ENCODE data around the gene DVL2.
A peak's percentile ranks its signal among the peaks of the same experiment; 100 is the strongest.

The DVL2 gene

DNA sequence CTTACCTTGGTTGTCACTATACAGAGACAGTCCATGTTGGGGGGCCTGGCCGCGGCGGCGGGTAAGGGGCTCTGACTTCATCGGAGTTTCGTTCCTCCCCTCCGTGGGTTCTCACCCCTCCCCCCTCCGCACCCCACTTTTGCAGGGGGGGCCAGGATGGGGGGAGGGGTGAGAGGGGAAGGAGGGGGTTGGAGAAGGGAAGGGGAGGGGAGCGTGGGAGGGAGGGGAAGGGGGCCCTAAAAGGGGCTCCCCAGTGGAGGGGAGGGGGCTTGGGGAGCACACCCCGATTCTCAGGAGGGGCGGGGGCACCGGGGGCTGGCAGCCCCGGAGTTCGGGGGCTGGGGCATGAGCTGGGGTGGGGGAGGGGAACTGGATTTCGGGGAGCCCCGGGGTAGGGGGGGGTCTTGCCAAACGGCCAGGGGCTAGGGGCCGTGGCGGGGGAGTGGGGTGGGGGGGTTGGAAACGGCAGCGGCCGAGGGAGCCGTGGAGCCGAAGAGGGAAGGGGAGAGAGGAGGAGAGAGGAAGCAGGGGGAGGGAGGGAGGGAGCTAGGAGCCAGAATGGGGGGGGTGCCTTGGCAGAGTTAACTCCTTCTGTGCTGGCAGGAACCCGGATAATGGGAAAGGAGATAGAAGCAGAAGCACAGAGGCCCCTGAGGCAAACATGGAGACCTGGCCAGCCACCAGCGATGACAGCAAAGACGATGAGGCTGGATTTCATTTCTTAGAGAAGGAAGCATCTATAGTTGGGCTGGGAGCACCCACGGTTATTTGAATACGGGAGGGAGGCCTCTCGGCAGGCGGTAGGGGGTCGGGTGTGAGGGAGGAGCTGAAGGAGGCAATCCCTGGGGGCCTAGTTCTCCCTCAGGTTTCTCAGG is 17.0 kb downstream of the DVL2 start (continued):
- TF ChIP-seq, protein P1, sequence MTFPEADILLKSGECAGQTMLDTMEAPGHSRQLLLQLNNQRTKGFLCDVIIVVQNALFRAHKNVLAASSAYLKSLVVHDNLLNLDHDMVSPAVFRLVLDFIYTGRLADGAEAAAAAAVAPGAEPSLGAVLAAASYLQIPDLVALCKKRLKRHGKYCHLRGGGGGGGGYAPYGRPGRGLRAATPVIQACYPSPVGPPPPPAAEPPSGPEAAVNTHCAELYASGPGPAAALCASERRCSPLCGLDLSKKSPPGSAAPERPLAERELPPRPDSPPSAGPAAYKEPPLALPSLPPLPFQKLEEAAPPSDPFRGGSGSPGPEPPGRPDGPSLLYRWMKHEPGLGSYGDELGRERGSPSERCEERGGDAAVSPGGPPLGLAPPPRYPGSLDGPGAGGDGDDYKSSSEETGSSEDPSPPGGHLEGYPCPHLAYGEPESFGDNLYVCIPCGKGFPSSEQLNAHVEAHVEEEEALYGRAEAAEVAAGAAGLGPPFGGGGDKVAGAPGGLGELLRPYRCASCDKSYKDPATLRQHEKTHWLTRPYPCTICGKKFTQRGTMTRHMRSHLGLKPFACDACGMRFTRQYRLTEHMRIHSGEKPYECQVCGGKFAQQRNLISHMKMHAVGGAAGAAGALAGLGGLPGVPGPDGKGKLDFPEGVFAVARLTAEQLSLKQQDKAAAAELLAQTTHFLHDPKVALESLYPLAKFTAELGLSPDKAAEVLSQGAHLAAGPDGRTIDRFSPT (tag by site-specific recombination; IDR thresholded peaks at IDR 0.05) = peak; percentile 81
- TF ChIP-seq WT1 (tag by site-specific recombination; IDR thresholded peaks at IDR 0.05) = peak; percentile 54; the same call in 1 of the 2 replicates
- no peak for TF ChIP-seq KLF16 (tag by site-specific recombination; IDR thresholded peaks at IDR 0.05)
- no peak for TF ChIP-seq ZNF596 (tag by site-specific recombination; IDR thresholded peaks at IDR 0.05)
- peak; percentile 72; the same call in 1 of the 2 replicates for TF ChIP-seq ZBTB48 (tag by site-specific recombination; IDR thresholded peaks at IDR 0.05)
- no peak for TF ChIP-seq ZNF473 (tag by site-specific recombination; IDR thresholded peaks at IDR 0.05)
- TF ChIP-seq, protein P2, sequence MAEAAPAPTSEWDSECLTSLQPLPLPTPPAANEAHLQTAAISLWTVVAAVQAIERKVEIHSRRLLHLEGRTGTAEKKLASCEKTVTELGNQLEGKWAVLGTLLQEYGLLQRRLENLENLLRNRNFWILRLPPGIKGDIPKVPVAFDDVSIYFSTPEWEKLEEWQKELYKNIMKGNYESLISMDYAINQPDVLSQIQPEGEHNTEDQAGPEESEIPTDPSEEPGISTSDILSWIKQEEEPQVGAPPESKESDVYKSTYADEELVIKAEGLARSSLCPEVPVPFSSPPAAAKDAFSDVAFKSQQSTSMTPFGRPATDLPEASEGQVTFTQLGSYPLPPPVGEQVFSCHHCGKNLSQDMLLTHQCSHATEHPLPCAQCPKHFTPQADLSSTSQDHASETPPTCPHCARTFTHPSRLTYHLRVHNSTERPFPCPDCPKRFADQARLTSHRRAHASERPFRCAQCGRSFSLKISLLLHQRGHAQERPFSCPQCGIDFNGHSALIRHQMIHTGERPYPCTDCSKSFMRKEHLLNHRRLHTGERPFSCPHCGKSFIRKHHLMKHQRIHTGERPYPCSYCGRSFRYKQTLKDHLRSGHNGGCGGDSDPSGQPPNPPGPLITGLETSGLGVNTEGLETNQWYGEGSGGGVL (tag by site-specific recombination; IDR thresholded peaks at IDR 0.05) = peak; percentile 77
- 0 out of 2 replicates have a peak, but pooled peaks have one; percentile 40 for TF ChIP-seq ZIC2 (tag by site-specific recombination; IDR thresholded peaks at IDR 0.05)
- TF ChIP-seq, protein P3, sequence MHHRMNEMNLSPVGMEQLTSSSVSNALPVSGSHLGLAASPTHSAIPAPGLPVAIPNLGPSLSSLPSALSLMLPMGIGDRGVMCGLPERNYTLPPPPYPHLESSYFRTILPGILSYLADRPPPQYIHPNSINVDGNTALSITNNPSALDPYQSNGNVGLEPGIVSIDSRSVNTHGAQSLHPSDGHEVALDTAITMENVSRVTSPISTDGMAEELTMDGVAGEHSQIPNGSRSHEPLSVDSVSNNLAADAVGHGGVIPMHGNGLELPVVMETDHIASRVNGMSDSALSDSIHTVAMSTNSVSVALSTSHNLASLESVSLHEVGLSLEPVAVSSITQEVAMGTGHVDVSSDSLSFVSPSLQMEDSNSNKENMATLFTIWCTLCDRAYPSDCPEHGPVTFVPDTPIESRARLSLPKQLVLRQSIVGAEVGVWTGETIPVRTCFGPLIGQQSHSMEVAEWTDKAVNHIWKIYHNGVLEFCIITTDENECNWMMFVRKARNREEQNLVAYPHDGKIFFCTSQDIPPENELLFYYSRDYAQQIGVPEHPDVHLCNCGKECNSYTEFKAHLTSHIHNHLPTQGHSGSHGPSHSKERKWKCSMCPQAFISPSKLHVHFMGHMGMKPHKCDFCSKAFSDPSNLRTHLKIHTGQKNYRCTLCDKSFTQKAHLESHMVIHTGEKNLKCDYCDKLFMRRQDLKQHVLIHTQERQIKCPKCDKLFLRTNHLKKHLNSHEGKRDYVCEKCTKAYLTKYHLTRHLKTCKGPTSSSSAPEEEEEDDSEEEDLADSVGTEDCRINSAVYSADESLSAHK (tag by site-specific recombination; IDR thresholded peaks at IDR 0.05) = peak; percentile 36; the same call in 1 of the 2 replicates
- TF ChIP-seq ZFP3 (tag by site-specific recombination; IDR thresholded peaks at IDR 0.05; ENCODE audit: low read depth) = no peak
- no peak for TF ChIP-seq ZNF777 (tag by site-specific recombination; IDR thresholded peaks at IDR 0.05; ENCODE audit: borderline replicate concordance)
- TF ChIP-seq, protein P4, sequence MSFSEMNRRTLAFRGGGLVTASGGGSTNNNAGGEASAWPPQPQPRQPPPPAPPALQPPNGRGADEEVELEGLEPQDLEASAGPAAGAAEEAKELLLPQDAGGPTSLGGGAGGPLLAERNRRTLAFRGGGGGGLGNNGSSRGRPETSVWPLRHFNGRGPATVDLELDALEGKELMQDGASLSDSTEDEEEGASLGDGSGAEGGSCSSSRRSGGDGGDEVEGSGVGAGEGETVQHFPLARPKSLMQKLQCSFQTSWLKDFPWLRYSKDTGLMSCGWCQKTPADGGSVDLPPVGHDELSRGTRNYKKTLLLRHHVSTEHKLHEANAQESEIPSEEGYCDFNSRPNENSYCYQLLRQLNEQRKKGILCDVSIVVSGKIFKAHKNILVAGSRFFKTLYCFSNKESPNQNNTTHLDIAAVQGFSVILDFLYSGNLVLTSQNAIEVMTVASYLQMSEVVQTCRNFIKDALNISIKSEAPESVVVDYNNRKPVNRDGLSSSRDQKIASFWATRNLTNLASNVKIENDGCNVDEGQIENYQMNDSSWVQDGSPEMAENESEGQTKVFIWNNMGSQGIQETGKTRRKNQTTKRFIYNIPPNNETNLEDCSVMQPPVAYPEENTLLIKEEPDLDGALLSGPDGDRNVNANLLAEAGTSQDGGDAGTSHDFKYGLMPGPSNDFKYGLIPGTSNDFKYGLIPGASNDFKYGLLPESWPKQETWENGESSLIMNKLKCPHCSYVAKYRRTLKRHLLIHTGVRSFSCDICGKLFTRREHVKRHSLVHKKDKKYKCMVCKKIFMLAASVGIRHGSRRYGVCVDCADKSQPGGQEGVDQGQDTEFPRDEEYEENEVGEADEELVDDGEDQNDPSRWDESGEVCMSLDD (tag by site-specific recombination; IDR thresholded peaks at IDR 0.05) = peak; percentile 90
- TF ChIP-seq ZBTB1 (tag by site-specific recombination; IDR thresholded peaks at IDR 0.05) = no peak
- TF ChIP-seq ZNF544 (tag by site-specific recombination; IDR thresholded peaks at IDR 0.05) = no peak

All from HEK293 (cell line).